SIG-M5 treated with dmso at 0.1 percent for 504 hours (cell line): ENCODE results near the gene HAPLN2.
"Not testable (repeated sequence)": the region's sequence is repeated elsewhere in the genome, so short reads cannot be mapped to it uniquely, and the experiment has no call there.

ENCODE experiments used
- DNase-seq: peaks from one replicate; lab custom pipeline; 2025; ENCODE audit not compliant: unreplicated experiment; lab: John Stamatoyannopoulos, UW

HAPLN2 gene

DNA sequence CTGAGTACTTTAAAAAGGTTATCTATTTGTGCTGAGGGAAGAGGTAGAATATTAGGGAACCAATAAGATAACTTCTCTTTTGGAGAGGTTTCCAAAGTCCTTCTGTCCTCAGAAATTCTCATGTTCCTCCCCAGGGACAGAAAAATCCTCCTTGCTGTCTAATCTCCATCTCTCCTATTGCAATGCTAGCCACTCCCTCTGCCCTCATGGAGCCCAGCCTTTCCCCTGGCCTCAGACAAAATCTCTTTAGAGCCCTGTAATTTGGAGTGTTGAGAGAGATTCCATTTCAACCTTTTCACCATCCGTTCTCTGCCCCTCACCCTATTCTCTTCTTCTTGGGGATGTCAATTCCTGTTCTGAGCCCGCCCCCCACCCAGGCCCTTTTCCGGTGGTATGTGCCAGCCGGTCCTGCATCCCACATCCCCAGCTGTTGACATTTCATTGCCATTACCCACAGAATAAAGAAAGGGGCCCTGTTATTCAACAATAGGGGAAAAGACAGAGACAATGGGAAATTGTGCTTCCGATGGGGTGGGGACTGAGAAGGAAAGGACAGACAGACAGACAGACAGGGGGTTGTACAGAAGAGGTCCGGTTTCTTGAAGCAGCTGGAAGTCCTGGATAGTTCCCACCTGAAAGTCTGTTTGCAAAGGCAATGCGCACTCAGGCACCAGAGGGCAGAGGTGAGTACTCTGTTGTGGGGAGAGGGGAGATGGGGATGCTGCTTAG is at the start of gene HAPLN2:
Gene HAPLN2, plus strand, starts transcription at position 563 of the 729 bp plus-strand sequence. CDS start 4,076 bp downstream, outside the sequence.
- peak; percentile 33 for DNase-seq

DNA sequence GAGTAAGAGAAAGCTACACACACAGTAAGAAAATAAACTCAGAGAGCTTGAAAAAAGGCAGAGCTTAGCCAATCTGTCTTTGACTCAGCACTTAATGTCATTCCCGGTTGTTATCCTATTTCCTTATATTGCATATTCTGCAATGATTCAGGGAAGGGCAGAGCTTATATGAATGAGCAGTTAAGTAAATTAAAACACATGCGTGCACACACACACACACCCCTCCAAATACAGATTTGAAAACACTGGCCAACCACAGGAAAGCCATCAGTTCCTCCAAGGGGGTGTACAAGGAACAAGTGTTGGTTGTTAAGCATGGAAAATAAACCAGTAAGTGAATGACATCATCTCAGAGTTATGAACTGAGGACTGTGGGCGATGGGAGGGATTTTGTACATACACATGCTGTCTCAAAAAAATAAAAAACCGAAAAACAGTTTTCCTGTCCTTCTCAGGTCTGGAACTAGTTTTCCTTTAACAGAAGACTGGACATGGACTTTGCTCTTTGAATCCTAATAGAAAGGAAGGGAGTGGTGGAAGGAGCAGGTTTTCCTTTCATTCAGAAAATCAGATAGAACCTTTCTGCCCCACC is 47.9 kb upstream of the HAPLN2 start:
- peak; percentile 68 for DNase-seq

DNA sequence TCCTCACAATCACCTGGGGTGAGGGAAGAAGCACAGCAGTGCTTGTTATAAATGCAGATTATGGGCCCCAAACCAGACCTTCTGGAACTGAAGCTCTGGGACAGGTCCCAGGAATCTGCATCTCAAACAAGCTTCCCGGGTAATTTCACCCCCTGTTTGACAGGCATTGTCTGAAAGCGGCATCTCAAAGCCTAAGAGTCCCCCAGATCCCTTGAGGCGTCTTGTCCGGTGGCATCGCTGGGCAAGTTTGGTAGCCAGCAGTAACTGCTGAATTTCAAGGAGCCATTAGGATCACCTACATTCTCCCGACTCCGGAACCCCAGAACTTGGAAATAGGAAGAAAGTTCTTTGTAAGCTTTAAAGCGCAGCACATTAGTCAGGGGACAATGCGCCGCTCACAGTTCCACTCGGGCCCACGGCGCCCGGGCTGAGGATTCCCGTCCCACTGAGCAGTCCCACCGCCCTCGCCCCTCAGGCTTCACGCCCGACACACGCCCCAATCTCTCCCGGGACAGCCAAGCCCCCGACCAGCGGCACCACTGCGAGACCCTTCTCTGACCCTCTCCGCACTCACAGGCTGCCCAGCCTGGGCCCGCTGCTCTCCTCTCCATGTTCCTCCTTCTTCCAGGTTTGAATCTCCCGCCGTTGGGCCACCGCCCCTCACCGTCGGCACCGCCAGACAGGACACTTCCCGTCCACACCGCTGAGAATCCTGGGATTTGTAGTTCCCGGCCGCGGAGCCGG is 47.1 kb upstream of the HAPLN2 start, which contains the start of gene IQGAP3:
Gene IQGAP3, minus strand, starts transcription at position 647 of the 744 bp plus-strand sequence. Its CDS starts 36 bp downstream, at position 611.
- DNase-seq = peak; percentile 90

DNA sequence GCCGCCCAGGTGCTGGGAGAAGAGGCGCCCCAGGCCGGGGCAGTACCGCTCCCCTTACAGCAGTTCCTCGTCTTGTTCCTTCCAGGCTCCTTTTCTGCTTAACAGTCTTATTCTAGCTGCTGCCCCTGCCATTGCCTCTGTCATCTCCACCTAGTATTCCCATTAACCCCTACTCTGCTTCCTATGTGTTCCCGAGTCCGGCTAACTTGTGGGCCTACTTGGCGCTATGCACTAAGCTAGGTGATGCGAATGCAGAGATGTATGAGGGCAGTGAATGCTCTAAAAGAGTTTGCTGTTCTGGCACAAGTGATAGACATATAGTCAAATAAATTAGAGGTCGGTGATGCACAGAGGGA is 46.6 kb upstream of the HAPLN2 start:
- no peak for DNase-seq

DNA sequence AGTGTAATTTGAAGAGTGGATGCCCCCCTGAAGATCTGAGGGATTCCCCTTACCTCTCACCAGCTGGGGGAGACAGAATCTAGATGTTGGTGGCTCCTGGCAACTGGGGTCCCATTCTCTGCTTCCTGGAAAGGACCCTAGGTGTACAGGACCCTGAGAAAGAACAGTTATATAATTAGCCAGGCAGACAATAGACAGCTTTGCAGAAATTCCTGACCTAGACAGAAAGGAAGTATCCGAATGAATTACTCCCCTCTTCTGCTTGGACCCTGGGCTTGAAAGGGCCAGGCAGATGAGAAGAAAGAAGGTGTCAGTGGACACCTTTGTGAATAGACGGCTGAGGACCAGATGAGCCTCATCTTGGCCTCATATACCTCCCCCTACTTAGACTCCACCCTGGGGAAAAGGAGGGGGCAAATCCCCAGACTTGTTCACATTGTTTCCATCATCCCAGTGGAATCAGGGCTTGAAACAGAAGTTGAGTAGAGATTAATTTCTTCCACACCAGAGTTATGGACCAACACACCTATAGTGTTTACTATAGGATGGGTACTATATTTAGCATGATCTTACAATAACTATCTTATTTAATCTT is 45.1 kb upstream of the HAPLN2 start:
- no peak for DNase-seq

DNA sequence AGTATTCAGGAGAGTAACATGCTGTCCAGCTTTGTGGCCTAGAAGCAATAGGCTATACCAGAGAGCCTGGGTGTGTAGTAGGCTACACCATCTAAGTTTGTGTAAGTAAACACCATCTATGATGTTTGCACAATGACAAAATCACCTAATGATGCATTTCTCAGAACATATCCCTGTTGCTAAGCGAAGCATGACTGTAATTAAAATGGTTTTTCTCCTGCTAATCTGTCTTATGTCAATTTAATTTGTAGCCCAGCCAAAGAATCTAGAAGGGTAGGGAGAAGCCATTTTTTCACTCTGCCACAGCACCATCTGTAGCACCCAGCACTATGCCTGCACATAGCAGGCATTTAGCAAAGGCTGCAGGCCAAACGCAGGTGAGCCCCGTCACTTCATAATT is 41.7 kb upstream of the HAPLN2 start:
- no peak for DNase-seq

DNA sequence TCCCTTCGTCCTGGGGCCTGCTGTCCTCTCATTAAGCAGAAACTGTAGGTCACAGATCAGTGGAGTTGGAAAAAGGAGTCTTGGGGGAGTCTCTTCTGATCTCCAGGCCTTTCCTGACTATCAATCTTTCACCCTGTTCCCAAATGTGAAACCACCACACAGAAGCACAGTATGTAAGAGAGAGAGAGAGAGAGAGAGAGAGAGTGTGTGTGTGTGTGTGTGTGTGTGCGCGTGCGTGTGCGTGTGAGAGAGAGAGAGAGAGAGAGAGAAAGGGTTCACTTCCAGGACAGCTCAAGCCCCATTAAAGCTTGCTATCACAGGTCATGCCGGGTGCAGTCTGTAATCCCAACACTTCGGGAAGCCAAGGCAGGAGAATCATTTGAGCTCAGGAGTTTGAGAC is 41.2 kb upstream of the HAPLN2 start:
- DNase-seq = no peak

DNA sequence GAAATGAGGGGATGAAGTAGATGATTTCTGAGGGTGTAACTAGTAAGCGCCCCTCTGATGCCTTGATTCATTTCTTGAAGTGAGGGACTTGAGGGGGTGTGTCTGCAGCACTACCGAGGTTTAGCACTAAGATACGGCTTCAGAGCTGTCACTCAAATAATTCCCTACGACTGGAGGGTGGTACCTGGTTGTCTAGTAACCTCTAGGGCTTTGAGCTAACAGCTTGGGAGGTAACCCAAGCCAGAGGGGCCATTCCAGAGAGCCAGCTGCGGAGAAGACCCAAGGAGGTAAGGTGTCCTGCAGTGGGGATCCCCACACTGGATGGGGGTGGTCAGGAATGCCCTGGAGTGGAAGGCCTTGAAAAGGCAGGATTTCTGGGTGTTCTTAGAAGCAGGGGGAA is 39.7 kb upstream of the HAPLN2 start, which contains the start of gene TTC24:
Gene TTC24, plus strand, starts transcription at position 252 of the 400 bp plus-strand sequence. CDS start 1,642 bp downstream, outside the sequence.
- DNase-seq = no peak

DNA sequence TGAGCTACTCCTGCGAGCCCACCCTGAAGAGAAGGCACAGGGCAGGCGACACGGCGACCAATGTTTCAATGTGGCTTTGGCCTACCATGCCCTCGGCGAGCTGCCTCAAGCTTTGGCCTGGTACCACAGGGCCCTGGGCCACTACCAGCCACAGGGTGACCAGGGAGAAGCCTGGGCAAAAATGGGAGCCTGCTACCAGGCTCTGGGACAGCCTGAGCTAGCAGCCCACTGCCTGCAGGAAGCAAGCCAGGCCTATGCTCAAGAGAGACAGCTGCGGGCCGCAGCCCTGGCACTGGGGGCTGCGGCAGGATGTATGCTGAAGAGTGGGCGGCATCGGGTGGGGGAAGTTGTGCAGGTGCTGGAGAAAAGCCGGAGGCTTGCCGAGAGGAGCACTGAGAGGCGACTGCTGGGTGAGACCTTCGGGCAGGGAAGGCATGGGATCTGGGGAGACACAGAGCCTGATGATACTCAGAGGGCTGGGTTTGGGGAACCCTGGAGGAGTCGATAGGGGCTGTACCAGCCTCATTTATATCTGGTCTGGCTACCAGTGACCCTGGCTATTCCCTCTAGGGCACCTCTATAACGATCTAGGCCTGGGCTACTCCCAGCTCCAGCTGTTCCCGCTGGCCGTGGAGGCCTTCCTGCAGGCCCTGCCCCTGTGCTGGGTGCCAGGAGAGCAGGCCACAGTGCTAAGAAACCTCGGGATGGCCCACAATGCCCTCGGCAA is 37.4 kb upstream of the HAPLN2 start:
- no peak for DNase-seq

DNA sequence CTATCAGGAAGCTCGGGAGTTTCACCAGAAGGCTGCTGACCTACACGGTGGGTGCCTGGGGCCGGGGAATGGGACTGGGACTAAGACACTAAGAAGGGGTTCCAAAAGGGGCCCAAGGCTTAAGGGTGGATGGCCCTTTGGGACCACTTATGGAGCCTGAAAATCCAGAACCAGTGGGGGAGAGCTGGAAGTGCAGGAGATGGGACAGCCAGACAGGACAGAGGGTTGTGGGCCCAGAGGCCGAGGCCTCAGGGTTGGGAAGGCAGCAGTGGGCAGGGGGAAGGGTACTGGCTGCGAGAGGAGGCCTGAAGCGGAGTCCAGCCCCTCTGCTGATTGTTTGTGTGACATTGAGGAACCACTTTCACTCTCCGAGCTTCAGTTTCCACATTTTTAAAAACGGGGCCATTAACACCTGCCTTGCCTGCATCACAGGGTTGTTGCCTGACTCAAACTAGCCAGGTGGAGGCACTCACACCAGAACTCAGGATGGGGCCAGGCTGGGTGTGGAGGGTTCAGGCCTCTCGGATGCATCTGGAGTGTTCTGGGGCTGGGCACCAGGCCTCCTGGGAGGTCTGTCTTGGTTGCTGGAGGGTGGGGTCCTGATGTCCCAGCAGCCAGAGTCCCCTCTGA is 36.7 kb upstream of the HAPLN2 start:
- no peak for DNase-seq

DNA sequence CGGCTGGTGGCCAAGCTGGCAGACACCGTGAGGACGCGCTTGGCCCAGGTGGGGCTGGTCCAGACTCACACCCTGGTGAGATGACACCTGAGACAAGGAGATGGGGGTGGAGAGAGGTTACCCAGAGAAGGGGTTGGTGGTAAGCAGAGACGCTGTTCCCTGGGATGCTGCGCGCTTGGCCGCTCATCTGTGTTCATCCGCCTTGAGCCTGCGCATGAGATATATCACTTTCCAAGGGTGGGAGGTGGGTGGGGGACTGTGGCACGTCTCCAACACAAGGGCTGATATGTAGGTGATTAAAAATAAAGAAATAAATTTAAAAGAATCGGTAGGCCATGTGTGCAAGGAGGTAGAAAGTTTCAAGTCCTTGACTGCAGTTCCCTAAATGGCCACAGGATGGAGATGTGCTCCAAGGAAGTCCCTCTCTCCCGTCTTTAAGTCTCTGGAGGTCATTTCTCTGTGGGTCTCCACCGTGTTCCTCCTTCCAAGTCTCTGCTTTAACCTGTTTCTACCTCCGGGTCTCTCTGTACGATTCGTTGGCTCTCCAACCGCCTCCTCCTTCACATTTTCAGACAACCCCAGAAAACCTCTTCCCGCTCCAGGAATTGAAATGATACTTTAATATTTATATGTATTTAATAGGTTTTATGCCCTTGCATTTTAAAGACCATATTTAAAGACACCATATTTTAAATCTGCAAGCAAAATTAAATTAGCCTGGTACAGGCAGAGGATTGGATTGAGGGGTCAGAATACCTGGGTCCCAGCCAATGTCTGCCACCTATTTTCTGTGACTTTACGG is 35.2 kb upstream of the HAPLN2 start:
- DNase-seq = peak; percentile 88

DNA sequence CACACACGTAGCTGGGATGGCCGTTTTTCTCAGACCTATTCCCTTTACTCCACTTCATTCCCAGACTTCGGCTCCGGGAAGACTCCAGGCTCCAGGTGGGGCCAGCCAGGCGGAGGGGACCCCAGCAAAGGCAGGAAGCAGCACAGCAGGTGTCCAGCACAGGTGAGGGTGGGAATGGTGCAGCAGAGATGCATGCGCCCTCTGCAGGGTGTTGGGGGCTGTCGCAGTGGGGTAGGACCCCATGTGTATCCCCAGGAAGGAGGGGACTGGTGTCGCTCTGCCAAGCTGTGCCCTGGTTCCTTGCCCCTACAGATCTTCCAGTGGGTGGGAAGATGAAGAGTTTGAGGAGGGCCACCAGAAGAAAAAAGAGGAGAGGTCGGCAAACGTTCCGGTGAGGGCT is 34.4 kb upstream of the HAPLN2 start:
- no peak for DNase-seq

DNA sequence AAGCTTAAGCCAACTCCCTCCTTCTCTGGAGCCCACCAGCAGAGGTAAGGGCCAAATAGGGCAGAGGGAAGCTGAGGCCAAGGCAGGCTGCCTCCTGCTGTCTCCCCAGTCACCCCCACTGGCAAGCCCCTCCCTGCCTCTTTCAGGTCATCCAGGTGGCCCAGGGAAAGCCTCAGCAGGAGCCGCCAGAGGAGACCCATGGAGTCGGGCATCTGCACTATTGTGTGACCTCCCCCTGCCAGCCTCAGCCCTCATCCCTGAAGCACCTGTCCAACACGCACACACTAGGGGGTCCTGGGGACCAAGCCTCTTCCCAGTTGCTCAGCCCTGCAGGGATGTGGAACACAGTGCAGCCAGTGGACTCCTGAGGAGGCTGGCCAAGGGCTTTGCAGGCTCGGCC is 32.9 kb upstream of the HAPLN2 start:
- DNase-seq = no peak

DNA sequence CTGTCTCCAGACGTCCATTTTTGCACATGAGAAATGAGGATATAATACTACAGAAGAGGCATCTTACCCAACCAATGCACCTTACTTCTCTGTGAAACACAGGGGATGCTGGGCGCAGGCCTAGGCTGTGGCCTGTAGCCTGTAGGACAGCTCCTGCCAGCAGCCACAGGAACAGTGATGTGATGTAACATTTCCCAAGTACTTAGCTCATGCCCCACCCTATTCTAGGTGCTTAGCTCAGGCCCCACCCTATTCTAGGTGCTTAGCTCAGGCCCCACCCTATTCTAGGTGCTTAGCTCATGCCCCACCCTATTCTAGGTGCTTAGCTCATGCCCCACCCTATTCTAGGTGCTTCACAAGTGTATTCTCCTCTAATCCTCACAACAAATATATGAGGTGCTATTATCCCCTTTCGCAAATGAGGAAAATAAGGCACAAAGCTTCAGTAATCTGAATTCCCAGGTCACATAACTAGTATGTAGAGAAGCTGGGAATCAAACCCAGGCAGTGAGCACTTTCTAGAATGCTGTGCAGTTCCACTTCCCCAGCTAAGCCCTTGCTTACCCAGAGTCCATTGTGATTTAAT is 32.2 kb upstream of the HAPLN2 start:
- DNase-seq = no peak

DNA sequence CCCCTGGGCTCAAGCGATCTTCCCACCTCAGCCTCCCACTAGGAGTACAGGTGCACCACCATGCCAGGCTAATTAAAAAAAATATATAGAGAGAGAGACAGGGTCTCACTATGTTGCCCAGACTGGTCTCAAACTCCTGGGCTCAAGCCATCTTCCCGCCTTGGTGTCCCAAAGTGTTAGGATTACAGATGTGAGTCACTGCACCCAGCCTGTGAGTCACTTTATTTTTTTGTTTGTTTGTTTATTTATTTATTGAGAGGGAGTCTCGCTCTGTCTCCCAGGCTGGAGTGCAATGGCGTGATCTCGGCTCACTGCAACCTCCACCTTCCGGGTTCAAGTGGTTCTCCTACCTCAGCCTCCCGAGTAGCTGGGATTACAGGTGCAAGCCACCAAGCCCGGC is 31.3 kb upstream of the HAPLN2 start:
- not testable (repeated sequence) for DNase-seq

DNA sequence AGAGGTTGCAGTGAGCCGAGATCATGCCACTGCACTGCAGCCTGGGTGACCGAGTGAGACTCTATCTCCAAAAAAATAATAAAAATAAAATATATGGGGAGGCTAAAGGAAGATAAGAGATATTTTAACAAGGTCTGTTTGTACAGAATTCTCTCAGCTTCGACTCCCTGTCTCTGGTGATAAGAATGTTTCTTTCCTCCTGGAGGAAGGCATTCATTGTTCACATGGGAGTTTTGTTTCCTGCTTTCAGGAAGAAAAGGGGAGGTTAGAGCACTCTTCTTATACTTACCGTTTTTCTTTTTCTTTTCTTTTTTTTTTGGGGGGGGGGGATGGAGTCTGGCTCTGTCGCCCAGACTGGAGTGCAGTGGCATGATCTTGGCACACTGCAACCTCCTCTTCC is 29.7 kb upstream of the HAPLN2 start:
- no peak for DNase-seq

DNA sequence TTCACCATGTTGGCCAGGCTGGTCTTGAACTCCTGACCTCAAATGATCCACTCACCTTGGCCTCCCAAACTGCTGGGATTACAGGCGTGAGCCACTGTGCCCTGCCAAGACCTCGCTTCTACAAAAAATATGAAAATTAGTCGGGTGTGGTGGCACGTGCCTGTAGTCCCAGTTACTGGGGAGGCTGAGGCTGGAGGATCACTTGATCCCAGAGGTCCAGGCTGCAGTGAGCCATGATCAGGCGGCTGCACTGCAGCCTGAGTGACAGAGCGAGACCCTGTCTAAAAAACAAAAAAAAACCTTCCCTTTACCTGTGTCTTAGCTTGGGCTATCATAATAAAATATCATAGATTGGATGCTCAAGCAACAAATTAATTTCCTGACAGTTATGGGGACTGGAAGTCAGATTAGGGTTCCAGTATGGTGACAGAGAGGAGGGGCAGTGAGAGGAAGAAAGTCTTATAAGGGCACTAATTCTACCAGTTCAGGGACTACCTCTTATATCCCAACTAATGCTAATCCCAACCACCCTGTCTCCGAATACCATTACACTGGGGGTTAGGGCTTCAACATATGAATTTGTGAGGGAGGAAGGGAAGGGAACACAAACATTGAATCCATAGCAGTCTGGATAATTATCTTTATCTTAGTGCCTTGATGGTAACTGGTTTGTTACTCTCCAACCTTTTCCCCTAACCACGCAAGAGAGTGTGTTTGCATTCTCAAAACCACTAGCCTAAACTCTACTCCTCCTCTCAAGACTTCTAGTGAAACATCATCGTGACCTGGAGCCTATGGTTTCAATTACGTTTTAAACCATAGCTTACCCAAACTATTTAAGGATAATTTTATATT is 28.7 kb upstream of the HAPLN2 start:
- no peak for DNase-seq

DNA sequence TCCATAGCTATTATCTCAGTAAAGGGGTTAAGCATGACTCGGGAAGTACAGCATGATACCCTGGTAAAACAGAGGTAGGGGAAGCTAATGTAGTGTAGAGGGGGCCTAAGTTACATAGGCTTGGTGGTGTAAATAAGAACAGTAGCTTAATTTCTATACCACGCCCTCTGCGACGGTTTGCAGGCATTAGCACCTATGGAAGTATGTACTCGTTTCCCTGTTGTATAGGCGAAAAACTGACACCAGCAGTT is 28.1 kb upstream of the HAPLN2 start:
- no peak for DNase-seq
